IMR-90 (cell line): ENCODE measurements around the gene AHSG. TPM values are rescaled to one million over a fixed set of nuclear protein-coding genes. Genes with fewer than 3 reads are reported as not detected.

Experiments used
- ATAC-seq: fragments of 200-7000 bp; cut with Tn5 transposase; 2 replicates; pipeline ENCODE4 v1.9.1; 2020; ENCODE audit warnings: low read depth, mild to moderate bottlenecking, moderate library complexity
- BruUV-seq: library from RNA; stranded (reverse); fragments of 400-500 nt; replicated peaks from 2 replicates; lab custom pipeline; 2021; lab: Mats Ljungman, UMichigan
- CTCF ChIA-PET: fragments of 300-600 bp; formaldehyde crosslinking; extraction: SDS; loops from one replicate; lab custom pipeline; 2021; ENCODE audit warnings: antibody characterized with exemption; lab: Yijun Ruan, JAX
- POLR2A ChIA-PET: fragments of 300-600 bp; sonication (Branson Sonifier 250); formaldehyde crosslinking; loops from one replicate; lab custom pipeline; 2022; ENCODE audit warnings: antibody characterized with exemption; ENCODE audit not compliant: unreplicated experiment; lab: Charles Lee
- DNase-seq: peaks from one replicate; pipeline ENCODE4 v3.0.0; 2013
- H2AFZ ChIP-seq: replicated peaks from 2 replicates; pipeline ENCODE3; 2013; ENCODE audit warnings: low read length, mild to moderate bottlenecking; ENCODE audit not compliant: poor library complexity
- H2AK5ac ChIP-seq: 2 replicates; pipeline ENCODE4 v1.6.1; 2013; ENCODE audit warnings: low read depth, low read length, inconsistent platforms
- H2AK9ac ChIP-seq: replicated peaks from 2 replicates; pipeline ENCODE3; 2013; ENCODE audit warnings: mild to moderate bottlenecking, low read depth, low read length, moderate library complexity; ENCODE audit not compliant: poor library complexity
- H2BK120ac ChIP-seq: 2 replicates; pipeline ENCODE4 v1.6.1; 2013; ENCODE audit warnings: low read depth, low read length, inconsistent platforms
- H2BK15ac ChIP-seq: 3 replicates; pipeline ENCODE4 v1.6.1; 2013; ENCODE audit warnings: low read depth, low read length, inconsistent platforms
- H2BK20ac ChIP-seq: 2 replicates; pipeline ENCODE4 v1.6.1; 2013; ENCODE audit warnings: low read depth, mild to moderate bottlenecking, inconsistent platforms, low read length, moderate library complexity
- H2BK5ac ChIP-seq: 2 replicates; pipeline ENCODE4 v1.6.1; 2013; ENCODE audit warnings: mild to moderate bottlenecking, low read depth, low read length, inconsistent platforms; ENCODE audit not compliant: poor library complexity, severe bottlenecking
- H3K14ac ChIP-seq: replicated peaks from 2 replicates; pipeline ENCODE4 v1.6.1; 2013; ENCODE audit warnings: low read depth, low read length, inconsistent platforms
- H3K18ac ChIP-seq: 2 replicates; pipeline ENCODE4 v1.6.1; 2013; ENCODE audit warnings: low read depth, low read length, control low read depth
- H3K23ac ChIP-seq: 2 replicates; pipeline ENCODE4 v1.6.1; 2013; ENCODE audit warnings: low read depth, low read length, inconsistent platforms
- H3K27ac ChIP-seq: 2 replicates; pipeline ENCODE4 v1.5.1; 2013; ENCODE audit warnings: mild to moderate bottlenecking, control low read depth, low read length; ENCODE audit not compliant: insufficient read depth
- H3K27me3 ChIP-seq: 2 replicates; pipeline ENCODE4 v1.6.1; 2013; ENCODE audit warnings: low read length; ENCODE audit not compliant: control insufficient read depth, insufficient read depth
- H3K36me3 ChIP-seq: 2 replicates; pipeline ENCODE4 v1.6.1; 2013; ENCODE audit warnings: low read length, mixed read lengths; ENCODE audit not compliant: control insufficient read depth, insufficient read depth
- H3K4ac ChIP-seq: 2 replicates; pipeline ENCODE4 v1.6.1; 2013; ENCODE audit warnings: low read depth, low read length, inconsistent platforms
- H3K4me1 ChIP-seq: 2 replicates; pipeline ENCODE4 v1.6.1; 2013; ENCODE audit warnings: low read length, mixed read lengths; ENCODE audit not compliant: control insufficient read depth, insufficient read depth
- H3K4me2 ChIP-seq: 2 replicates; pipeline ENCODE4 v1.6.1; 2013; ENCODE audit warnings: low read depth, mild to moderate bottlenecking, control low read depth, low read length, moderate library complexity
- H3K4me3 ChIP-seq: 2 replicates; pipeline ENCODE4 v1.5.1; 2013; ENCODE audit warnings: low read depth, mild to moderate bottlenecking, control low read depth, low read length, moderate library complexity; ENCODE audit not compliant: insufficient read depth
- H3K56ac ChIP-seq: 2 replicates; pipeline ENCODE4 v1.6.1; 2013; ENCODE audit warnings: low read length, inconsistent platforms; ENCODE audit not compliant: insufficient read depth; ENCODE audit errors: extremely low read depth
- H3K79me1 ChIP-seq, 2 experiments: 2 replicates each; pipeline ENCODE4 v1.6.1; 2013; ENCODE audit warnings: low read length in 2 of 2, inconsistent platforms in 1 of 2, low read depth in 1 of 2
- H3K9ac ChIP-seq: 2 replicates; pipeline ENCODE4 v1.6.1; 2013; ENCODE audit warnings: low read depth, low read length, control low read depth
- H3K9me1 ChIP-seq: 2 replicates; pipeline ENCODE4 v1.6.1; 2013; ENCODE audit warnings: low read length, inconsistent platforms; ENCODE audit not compliant: insufficient read depth
- H3K9me3 ChIP-seq: 2 replicates; pipeline ENCODE4 v1.6.1; 2013; ENCODE audit warnings: low read length; ENCODE audit not compliant: control insufficient read depth, insufficient read depth
- H4K20me1 ChIP-seq: 2 replicates; pipeline ENCODE4 v1.6.1; 2013; ENCODE audit warnings: low read length, inconsistent platforms; ENCODE audit not compliant: insufficient read depth
- H4K5ac ChIP-seq: 2 replicates; pipeline ENCODE4 v1.6.1; 2013; ENCODE audit warnings: mild to moderate bottlenecking, low read depth, low read length, control low read depth
- H4K8ac ChIP-seq, 2 experiments: 2 replicates each; pipeline ENCODE4 v1.6.1; 2013; ENCODE audit warnings: low read depth in 2 of 2, low read length in 2 of 2, control low read depth in 1 of 2, inconsistent platforms in 1 of 2
- H4K91ac ChIP-seq: 2 replicates; pipeline ENCODE4 v1.6.1; 2013; ENCODE audit warnings: low read depth, low read length, inconsistent platforms; ENCODE audit not compliant: insufficient read depth
- BHLHE40 ChIP-seq: fragments of 150-350 bp; IDR thresholded peaks from 2 replicates; pipeline ENCODE4 v1.6.1; 2016; ENCODE audit warnings: mild to moderate bottlenecking, low read depth, low read length
- CEBPB ChIP-seq: IDR thresholded peaks from 2 replicates; pipeline ENCODE4 v1.6.1; 2012; ENCODE audit warnings: low read depth, low read length, improper control_type of control experiment
- CHD1 ChIP-seq: IDR thresholded peaks from 2 replicates; pipeline ENCODE4 v1.6.1; 2012; ENCODE audit warnings: low read depth, low read length, improper control_type of control experiment
- FOS ChIP-seq: fragments of 150-350 bp; IDR thresholded peaks from 2 replicates; pipeline ENCODE4 v1.6.1; 2016; ENCODE audit warnings: low read depth, low read length
- MAFK ChIP-seq: IDR thresholded peaks from 2 replicates; pipeline ENCODE4 v1.6.1; 2012; ENCODE audit warnings: low read depth, low read length, improper control_type of control experiment
- MAZ ChIP-seq: IDR thresholded peaks from 2 replicates; pipeline ENCODE4 v1.6.1; 2012; ENCODE audit warnings: low read depth, mild to moderate bottlenecking, low read length, improper control_type of control experiment, moderate library complexity, borderline replicate concordance
- MXI1 ChIP-seq: IDR thresholded peaks from 2 replicates; pipeline ENCODE4 v1.6.1; 2012; ENCODE audit warnings: low read depth, mild to moderate bottlenecking, low read length, moderate library complexity, borderline replicate concordance
- NFE2L2 ChIP-seq: fragments of 150-350 bp; IDR thresholded peaks from 2 replicates; pipeline ENCODE4 v1.6.1; 2016; ENCODE audit warnings: low read depth, mild to moderate bottlenecking, low read length
- POLR2A ChIP-seq: IDR thresholded peaks from 2 replicates; pipeline ENCODE4 v1.6.1; 2012; ENCODE audit warnings: mild to moderate bottlenecking, low read depth, low read length
- RAD21 ChIP-seq: IDR thresholded peaks from 2 replicates; pipeline ENCODE4 v1.6.1; 2012; ENCODE audit warnings: low read length, improper control_type of control experiment
- RCOR1 ChIP-seq: IDR thresholded peaks from 2 replicates; pipeline ENCODE4 v1.6.1; 2012; ENCODE audit warnings: mild to moderate bottlenecking, low read length, improper control_type of control experiment; ENCODE audit not compliant: insufficient replicate concordance
- SMC3 ChIP-seq: fragments of 150-350 bp; IDR thresholded peaks from 2 replicates; pipeline ENCODE4 v1.6.1; 2016; ENCODE audit warnings: low read depth, mild to moderate bottlenecking, antibody characterized with exemption, low read length, moderate library complexity
- WGBS, 2 experiments: methylation state at CpG; one replicate each; pipeline versions ENCODE4 v1.1.5 to v1.1.7; 2013; ENCODE audit warnings: missing lambda C conversion rate in 2 of 2; ENCODE audit not compliant: insufficient read length in 1 of 2; ENCODE audit errors: extremely low coverage in 2 of 2; 5-methylcytosine and 5-hydroxymethylcytosine counted together
- dilution Hi-C: fragments of 300-500 bp; cut with HindIII; formaldehyde crosslinking; loops from one replicate; pipeline ENCODE4 v1.14.3; 2018; ENCODE audit warnings: low sequenced_read_pairs; ENCODE audit not compliant: unreplicated experiment
- in situ Hi-C: fragments of 300-500 bp; cut with MboI; formaldehyde crosslinking; loops from 3 replicates; pipeline ENCODE4 v1.14.3; 2019; ENCODE audit warnings: low sequenced_read_pairs, inconsistent platforms, mixed read lengths
- intact Hi-C: fragments of 100-400 bp; cut with micrococcal nuclease; formaldehyde crosslinking; loops from 2 replicates; pipeline ENCODE4 v1.10.0; 2022
- polyA plus RNA-seq, 3 experiments: library from polyadenylated mRNA; depleted of rRNA; stranded (reverse); fragments of >200 nt; gene quantifications; 2 replicates each; pipeline ENCODE4 v1.2.3, GENCODE V29; 2012; ENCODE audit warnings: low replicate concordance in 1 of 3
- total RNA-seq: library from RNA; depleted of rRNA; stranded (reverse); fragments of >200 nt; gene quantifications from 2 replicates; pipeline ENCODE4 v1.2.3, GENCODE V29; 2012
- TF ChIP-seq, protein P1 (sequence below): conservative IDR thresholded peaks from 2 replicates; pipeline ENCODE4 v1.5.1; 2012; ENCODE audit warnings: mild to moderate bottlenecking, low read depth, low read length, improper control_type of control experiment

AHSG gene
- total and polyA plus RNA-seq, 2 of the 4 experiments (the other 2 are of a cell fraction), result not detected

DNA sequence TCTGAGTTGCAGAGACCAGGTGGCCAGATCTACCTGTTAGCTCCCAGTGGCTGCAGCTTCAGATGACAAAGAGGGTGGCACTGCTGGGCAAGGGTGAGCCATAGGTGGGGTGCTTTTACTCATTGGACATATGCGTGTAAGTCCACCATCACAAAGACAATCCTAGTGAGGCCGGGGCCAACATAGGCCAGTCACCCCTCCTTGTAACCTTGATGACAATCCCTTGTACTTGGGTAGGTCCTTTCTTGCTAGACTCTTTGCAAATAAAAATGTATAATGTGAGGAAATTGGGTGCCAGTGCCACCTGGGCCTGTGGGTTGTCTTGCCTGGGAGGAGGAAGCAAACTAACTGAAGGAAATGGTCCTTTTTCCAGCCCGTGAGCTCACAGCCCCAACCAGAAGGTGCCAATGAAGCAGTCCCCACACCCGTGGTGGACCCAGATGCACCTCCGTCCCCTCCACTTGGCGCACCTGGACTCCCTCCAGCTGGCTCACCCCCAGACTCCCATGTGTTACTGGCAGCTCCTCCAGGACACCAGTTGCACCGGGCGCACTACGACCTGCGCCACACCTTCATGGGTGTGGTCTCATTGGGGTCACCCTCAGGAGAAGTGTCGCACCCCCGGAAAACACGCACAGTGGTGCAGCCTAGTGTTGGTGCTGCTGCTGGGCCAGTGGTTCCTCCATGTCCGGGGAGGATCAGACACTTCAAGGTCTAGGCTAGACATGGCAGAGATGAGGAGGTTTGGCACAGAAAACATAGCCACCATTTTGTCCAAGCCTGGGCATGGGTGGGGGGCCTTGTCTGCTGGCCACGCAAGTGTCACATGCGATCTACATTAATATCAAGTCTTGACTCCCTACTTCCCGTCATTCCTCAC is 7.6 kb downstream of the AHSG start (continued):
- TF ChIP-seq MXI1 (no peak), POLR2A (no peak)

DNA sequence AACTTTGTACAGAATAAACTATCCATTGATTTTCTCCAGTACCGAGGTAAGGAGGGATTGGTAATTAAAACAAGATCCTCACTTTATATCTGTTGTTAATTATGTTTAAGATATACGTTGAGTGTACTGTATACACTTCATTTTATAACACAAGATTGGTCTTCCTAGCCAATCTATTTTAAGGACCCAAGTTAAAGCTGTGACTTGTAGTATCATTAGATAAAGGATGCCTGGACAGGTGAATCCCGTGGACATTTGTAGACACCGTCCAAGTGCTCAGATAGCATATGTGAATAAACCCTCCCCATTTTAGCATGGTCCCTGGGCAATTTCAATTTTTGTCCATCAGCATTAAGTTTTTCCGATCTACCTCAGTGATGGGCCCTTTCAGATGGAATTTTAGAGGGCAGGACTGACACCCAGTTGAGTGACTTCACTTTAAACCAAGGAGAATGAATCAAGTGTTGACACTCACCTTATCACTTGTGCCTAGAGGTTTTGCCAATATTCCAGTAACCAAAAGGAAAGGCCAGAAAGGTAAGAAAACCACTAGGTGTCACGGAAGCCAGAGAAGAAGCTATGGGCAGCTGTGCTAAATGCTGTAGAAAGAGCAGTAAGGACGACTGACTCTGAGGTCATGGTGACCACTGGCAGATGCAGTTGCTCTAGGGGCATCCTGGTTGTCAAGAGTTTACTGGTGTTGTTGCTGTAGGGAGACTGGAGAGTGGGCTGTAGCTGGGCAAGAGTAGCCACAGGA is 9.2 kb downstream of the AHSG start:
- dilution Hi-C loops, result no loop called here
- H3K4me2 ChIP-seq, result no peak overlapping the region
- TF ChIP-seq BHLHE40 (no peak), POLR2A (no peak), MAZ (no peak), SMC3 (no peak), RCOR1 (no peak), RAD21 (no peak), CHD1 (no peak), FOS (no peak), CEBPB (no peak), NFE2L2 (no peak), MXI1 (no peak), MAFK (no peak)
- TF ChIP-seq, protein P1, sequence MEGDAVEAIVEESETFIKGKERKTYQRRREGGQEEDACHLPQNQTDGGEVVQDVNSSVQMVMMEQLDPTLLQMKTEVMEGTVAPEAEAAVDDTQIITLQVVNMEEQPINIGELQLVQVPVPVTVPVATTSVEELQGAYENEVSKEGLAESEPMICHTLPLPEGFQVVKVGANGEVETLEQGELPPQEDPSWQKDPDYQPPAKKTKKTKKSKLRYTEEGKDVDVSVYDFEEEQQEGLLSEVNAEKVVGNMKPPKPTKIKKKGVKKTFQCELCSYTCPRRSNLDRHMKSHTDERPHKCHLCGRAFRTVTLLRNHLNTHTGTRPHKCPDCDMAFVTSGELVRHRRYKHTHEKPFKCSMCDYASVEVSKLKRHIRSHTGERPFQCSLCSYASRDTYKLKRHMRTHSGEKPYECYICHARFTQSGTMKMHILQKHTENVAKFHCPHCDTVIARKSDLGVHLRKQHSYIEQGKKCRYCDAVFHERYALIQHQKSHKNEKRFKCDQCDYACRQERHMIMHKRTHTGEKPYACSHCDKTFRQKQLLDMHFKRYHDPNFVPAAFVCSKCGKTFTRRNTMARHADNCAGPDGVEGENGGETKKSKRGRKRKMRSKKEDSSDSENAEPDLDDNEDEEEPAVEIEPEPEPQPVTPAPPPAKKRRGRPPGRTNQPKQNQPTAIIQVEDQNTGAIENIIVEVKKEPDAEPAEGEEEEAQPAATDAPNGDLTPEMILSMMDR, result no peak

More for the DNA sequence above, 9.2 kb downstream of the AHSG start:
- CTCF ChIA-PET, result interaction anchor here (0.5 to 0.7 kb wide), 2 partner anchors 82 to 529 kb away, joined by 3 to 5 read pairs; no protein-coding TSS in a partner anchor
- POLR2A ChIA-PET, result no interaction called here
- Histone ChIP-seq H2AFZ (no peak overlapping the region), H4K20me1 (no peaks in the 10 kb centered on the region), H3K14ac (no peak overlapping the region), H3K27ac (no peak overlapping the region), H2AK5ac (no peak overlapping the region), H4K8ac (no peak overlapping the region), H4K91ac (no peak overlapping the region), H3K56ac (no peak overlapping the region), H3K36me3 (no peaks in the 10 kb centered on the region), H3K9me3 (no peaks in the 10 kb centered on the region), H3K4me1 (no peaks in the 10 kb centered on the region), H3K4ac (no peak overlapping the region), H3K4me3 (no peak overlapping the region), H4K5ac (no peak overlapping the region), H2BK120ac (no peak overlapping the region), H2BK20ac (no peak overlapping the region), H2AK9ac (no peak overlapping the region), H2BK15ac (no peak overlapping the region), H3K23ac (no peak overlapping the region), H3K18ac (no peak overlapping the region), H3K27me3 (peaks cover 8% of the 10 kb centered on the region), H3K9me1 (no peaks in the 10 kb centered on the region), H2BK5ac (no peak overlapping the region), H3K79me1 (no peaks in the 10 kb centered on the region), H3K9ac (no peak overlapping the region)
- no TSS peak for BruUV-seq
- DNase-seq (no peak), ATAC-seq (no peak)
- 67% methylated on average over 2 of the region's 7 CpGs; no CpG with 5 or more reads in 1 of the 2 experiments for WGBS, 2 experiments
- intact Hi-C loops, result no loop called here
- in situ Hi-C loops, result no loop called here
